H1 (cell line): ENCODE data around the gene BRAT1. TPM values are rescaled to one million over a fixed set of nuclear protein-coding genes. Genes with fewer than 3 reads are reported as not detected.

Experiments
- CTCF ChIA-PET: fragments of 300-600 bp; sonication (Branson Sonifier 250); formaldehyde crosslinking; loops from one replicate; lab custom pipeline; 2021; ENCODE audit not compliant: partially characterized antibody; lab: Charles Lee
- POLR2A ChIA-PET: fragments of 300-600 bp; sonication (Branson Sonifier 250); formaldehyde crosslinking; loops from one replicate; lab custom pipeline; 2021; ENCODE audit warnings: inconsistent platforms; ENCODE audit not compliant: partially characterized antibody; lab: Charles Lee
- DNase-seq, 2 experiments: peaks; one replicate each; pipeline versions ENCODE4 v3.0.0 to v3.0.0-alpha.2; 2010 to 2022; ENCODE audit warnings: low spot score in 2 of 2, low read depth in 1 of 2, mixed read lengths in 1 of 2
- FAIRE-seq: peaks from 2 replicates; lab custom pipeline; 2011; peaks lifted over from hg19 to GRCh38; lab: Jason Lieb, UNC
- H2AFZ ChIP-seq: 2 replicates; pipeline ENCODE4 v1.8.1; 2012; ENCODE audit warnings: low read length, inconsistent platforms
- H2AK5ac ChIP-seq: 2 replicates; pipeline ENCODE4 v1.6.1; 2013; ENCODE audit warnings: low read depth, low read length
- H2BK120ac ChIP-seq: replicated peaks from 2 replicates; pipeline ENCODE3; 2013; ENCODE audit warnings: low read depth, low read length, inconsistent platforms
- H2BK12ac ChIP-seq: 2 replicates; pipeline ENCODE4 v1.6.1; 2013; ENCODE audit warnings: low read depth, low read length
- H2BK15ac ChIP-seq: 2 replicates; pipeline ENCODE4 v1.6.1; 2013; ENCODE audit warnings: low read length
- H2BK20ac ChIP-seq: 2 replicates; pipeline ENCODE4 v1.6.1; 2013; ENCODE audit warnings: low read length
- H2BK5ac ChIP-seq: 2 replicates; pipeline ENCODE4 v1.6.1; 2013; ENCODE audit warnings: low read depth, low read length
- H3K14ac ChIP-seq: 2 replicates; pipeline ENCODE4 v1.6.1; 2013; ENCODE audit warnings: inconsistent platforms; ENCODE audit not compliant: insufficient read length
- H3K18ac ChIP-seq: 2 replicates; pipeline ENCODE4 v1.6.1; 2013; ENCODE audit warnings: low read length; ENCODE audit errors: extremely low read depth
- H3K23ac ChIP-seq: 2 replicates; pipeline ENCODE4 v1.6.1; 2013; ENCODE audit warnings: inconsistent platforms; ENCODE audit not compliant: insufficient read length
- H3K23me2 ChIP-seq: 2 replicates; pipeline ENCODE4 v1.6.1; 2013; ENCODE audit warnings: low read depth, low read length
- H3K27ac ChIP-seq: 2 replicates; pipeline ENCODE4 v1.6.1; 2011; ENCODE audit warnings: low read depth, low read length, inconsistent platforms
- H3K27me3 ChIP-seq, 4 experiments: replicated peaks in 1 of 4; 1 replicate in 1 of 4; 2 replicates in 3 of 4; pipeline versions ENCODE4 v1.6.1 to v1.8.1; 2011 to 2013; ENCODE audit warnings: low read length in 3 of 4, mild to moderate bottlenecking in 3 of 4, inconsistent platforms in 2 of 4, mixed read lengths in 2 of 4, moderate library complexity in 1 of 4; ENCODE audit not compliant: control insufficient read depth in 3 of 4, insufficient read depth in 3 of 4; ENCODE audit errors: extremely low read depth in 1 of 4
- H3K36me3 ChIP-seq, 4 experiments: 2 replicates each; pipeline versions ENCODE4 v1.6.1 to v1.8.1; 2011 to 2013; ENCODE audit warnings: mild to moderate bottlenecking in 4 of 4, low read length in 3 of 4, moderate library complexity in 2 of 4, control low read depth in 1 of 4, inconsistent platforms in 1 of 4; ENCODE audit not compliant: insufficient read depth in 4 of 4, control insufficient read depth in 2 of 4
- H3K4ac ChIP-seq: replicated peaks from 2 replicates; pipeline ENCODE3; 2013; ENCODE audit warnings: low read length, low read depth, mixed read lengths, inconsistent platforms; ENCODE audit not compliant: insufficient read length
- H3K4me1 ChIP-seq, 4 experiments: replicated peaks in 1 of 4; 1 replicate in 1 of 4; 2 replicates in 3 of 4; pipeline versions ENCODE4 v1.6.1 to v1.8.1; 2011 to 2013; ENCODE audit warnings: low read length in 3 of 4, inconsistent platforms in 2 of 4, mixed read lengths in 1 of 4; ENCODE audit not compliant: insufficient read depth in 4 of 4, control insufficient read depth in 3 of 4
- H3K4me2 ChIP-seq, 2 experiments: 2 replicates each; pipeline versions ENCODE4 v1.6.1 to v1.8.1; 2011 to 2013; ENCODE audit warnings: low read depth in 2 of 2, low read length in 2 of 2, control low read depth in 1 of 2, inconsistent platforms in 1 of 2, mild to moderate bottlenecking in 1 of 2; ENCODE audit not compliant: insufficient read depth in 1 of 2
- H3K4me3 ChIP-seq, 4 experiments: fragments of 200-600, 300-600 bp in 1 of 4; sonication (generic), shearing (Covaris generic), sonication (Bioruptor Twin) in 1 of 4; 2 replicates each; pipeline versions ENCODE4 v1.5.1 to v1.8.1; 2011 to 2016; ENCODE audit warnings: low read length in 4 of 4, low read depth in 3 of 4, control low read depth in 2 of 4, inconsistent platforms in 2 of 4, mild to moderate bottlenecking in 2 of 4, mixed read lengths in 1 of 4, moderate library complexity in 1 of 4; ENCODE audit not compliant: insufficient read depth in 2 of 4; ENCODE audit errors: extremely low read depth in 1 of 4
- H3K56ac ChIP-seq: replicated peaks from 2 replicates; pipeline ENCODE3; 2013; ENCODE audit warnings: low read depth, mild to moderate bottlenecking, mixed read lengths, low read length, inconsistent platforms; ENCODE audit not compliant: insufficient read length
- H3K79me1 ChIP-seq: 2 replicates; pipeline ENCODE4 v1.6.1; 2013; ENCODE audit warnings: low read depth, low read length, control low read depth
- H3K79me2 ChIP-seq, 2 experiments: 2 replicates each; pipeline versions ENCODE4 v1.6.1 to v1.8.1; 2012 to 2013; ENCODE audit warnings: low read length in 2 of 2, mild to moderate bottlenecking in 2 of 2, inconsistent platforms in 1 of 2; ENCODE audit not compliant: insufficient read depth in 2 of 2, control insufficient read depth in 1 of 2
- H3K9ac ChIP-seq, 4 experiments: replicated peaks in 1 of 4; 1 replicate in 1 of 4; 2 replicates in 3 of 4; pipeline versions ENCODE4 v1.6.1 to v1.8.1; 2011 to 2013; ENCODE audit warnings: low read depth in 3 of 4, low read length in 3 of 4, control low read depth in 2 of 4, mild to moderate bottlenecking in 2 of 4, moderate library complexity in 2 of 4, inconsistent platforms in 1 of 4; ENCODE audit errors: extremely low read depth in 1 of 4
- H3K9me3 ChIP-seq, 2 experiments: 2 replicates each; pipeline versions ENCODE4 v1.6.1 to v1.8.1; 2012 to 2013; ENCODE audit warnings: mild to moderate bottlenecking in 2 of 2, moderate library complexity in 2 of 2, control low read depth in 1 of 2, inconsistent platforms in 1 of 2, low read depth in 1 of 2, low read length in 1 of 2, mixed read lengths in 1 of 2; ENCODE audit not compliant: insufficient read depth in 2 of 2
- H4K20me1 ChIP-seq, 2 experiments: replicated peaks in 1 of 2; 2 replicates each; pipeline versions ENCODE3 to v1.8.1; 2011 to 2013; ENCODE audit warnings: inconsistent platforms in 2 of 2, low read length in 2 of 2, mild to moderate bottlenecking in 1 of 2; ENCODE audit not compliant: insufficient read depth in 2 of 2, control insufficient read depth in 1 of 2
- H4K5ac ChIP-seq: 2 replicates; pipeline ENCODE4 v1.6.1; 2013; ENCODE audit warnings: low read length, low read depth, mixed read lengths, inconsistent platforms; ENCODE audit not compliant: insufficient read length
- H4K8ac ChIP-seq: 2 replicates; pipeline ENCODE4 v1.8.0; 2013; ENCODE audit warnings: mild to moderate bottlenecking, moderate library complexity, low read length, inconsistent platforms; ENCODE audit not compliant: insufficient read depth; ENCODE audit errors: extremely low read depth
- H4K91ac ChIP-seq: replicated peaks from 2 replicates; pipeline ENCODE3; 2013; ENCODE audit warnings: low read length, mixed read lengths, inconsistent platforms; ENCODE audit not compliant: insufficient read length
- KDM1A ChIP-seq: fragments of 200-600, 300-600 bp; sonication (generic); IDR thresholded peaks from 2 replicates; pipeline ENCODE4 v1.7.1; 2016; ENCODE audit warnings: mild to moderate bottlenecking, low read length, borderline replicate concordance
- TAF1 ChIP-seq: IDR thresholded peaks from 2 replicates; pipeline ENCODE4 v1.6.1; 2011; ENCODE audit warnings: mild to moderate bottlenecking, low read depth, low read length
- WGBS, 2 experiments: shearing (Covaris generic) in 1 of 2; methylation state at CpG; one replicate each; pipeline versions ENCODE4 v1.1.6 to v1.1.7; 2013 to 2015; ENCODE audit warnings: low lambda C conversion rate in 2 of 2, mixed read lengths in 2 of 2, inconsistent platforms in 1 of 2, low coverage in 1 of 2, missing lambda C conversion rate in 1 of 2; ENCODE audit not compliant: insufficient replicate concordance in 2 of 2, insufficient coverage in 1 of 2, insufficient read length in 1 of 2; ENCODE audit errors: extremely low coverage in 1 of 2, missing lambda C conversion rate in 1 of 2; 5-methylcytosine and 5-hydroxymethylcytosine counted together
- polyA plus RNA-seq, 7 experiments: library from polyadenylated mRNA; depleted of rRNA in 3 of 7; stranded (reverse) in 5 of 7; unstranded in 2 of 7; fragments of >200 nt in 5 of 7; fragments of 200-250 nt in 2 of 7; gene quantifications; 1 replicate in 5 of 7; 2 replicates in 1 of 7; 4 replicates in 1 of 7; pipeline versions ENCODE4 v1.2.1 to v1.2.3, GENCODE V29; 2011 to 2013; ENCODE audit warnings: missing spikeins in 2 of 7, mixed read lengths in 2 of 7
- total RNA-seq: library from RNA; stranded (reverse); fragmentation: NEBNext Ultra II Directional; extraction: Animal tissue kit (Norgen Biotek cat#: 25700); gene quantifications from 2 replicates; pipeline ENCODE4 v1.2.1, GENCODE V29; 2021

The BRAT1 gene
- total and polyA plus RNA-seq, 2 of the 8 experiments (the other 6 are each of a cell fraction or from before 2014, with no cell fraction given) = 36.8 to 42.3 TPM

GRCh38 chr7:2510130-2510776 lies 45.1 kb downstream of the BRAT1 start:
- no peak overlapping the region for H4K5ac ChIP-seq
- peaks cover 0 to 4% of the 10 kb centered on the region in 2 experiments for H4K20me1 ChIP-seq
- no peak overlapping the region for H3K18ac ChIP-seq
- H4K91ac ChIP-seq = no peak overlapping the region
- no peak overlapping the region for H3K4me2 ChIP-seq
- no peak overlapping the region for H2BK5ac ChIP-seq
- H3K23me2 ChIP-seq = peaks cover 12% of the 10 kb centered on the region; the same call in 1 of the 2 replicates
- H3K79me1 ChIP-seq = no peaks in the 10 kb centered on the region
- H2BK12ac ChIP-seq = peak overlapping the region; percentile 60; the same call in 1 of the 2 replicates
- H3K23ac ChIP-seq = no peak overlapping the region
- CTCF ChIA-PET = interaction anchor here (1.1 to 1.9 kb wide), 7 partner anchors 12 to 161 kb away, joined by 3 to 5 read pairs (median 4); no protein-coding TSS in a partner anchor
- no peak for FAIRE-seq
- H2BK15ac ChIP-seq = no peak overlapping the region
- H3K14ac ChIP-seq = no peak overlapping the region
- no peak overlapping the region for H3K9ac ChIP-seq
- POLR2A ChIA-PET = interaction anchor here (0.9 to 4.6 kb wide), 3 partner anchors 11 to 16 kb away, joined by 4 to 19 read pairs (median 7); no protein-coding TSS in a partner anchor
- H3K27ac ChIP-seq = no peak overlapping the region
- no peaks in the 10 kb centered on the region for H3K36me3 ChIP-seq
- no peaks in the 10 kb centered on the region for H3K79me2 ChIP-seq
- no peak for TF ChIP-seq TAF1
- peak; percentile 43; the same call in 1 of the 2 replicates for TF ChIP-seq KDM1A
- no peaks in the 10 kb centered on the region for H3K9me3 ChIP-seq
- 0 out of 2 replicates have a peak overlapping the region, but pooled peaks have one; percentile 48 for H2BK20ac ChIP-seq
- H3K56ac ChIP-seq = no peak overlapping the region
- no peak overlapping the region for H2AK5ac ChIP-seq
- 84% methylated on average over 12 of the region's 13 CpGs; no CpG with 5 or more reads in 1 of the 2 experiments for whole genome bisulfite sequencing, 2 experiments
- H2BK120ac ChIP-seq = peak overlapping the region; percentile 29
- H4K8ac ChIP-seq = no peak overlapping the region; the same call in 1 of the 2 replicates
- no peak overlapping the region for H3K4ac ChIP-seq
- no peak for DNase-seq
- no peak overlapping the region for H3K4me3 ChIP-seq
- H3K4me1 ChIP-seq = peaks cover 0 to 11% (median 2%) of the 10 kb centered on the region in 4 experiments; a peak in 3 of 7 replicates
- no peak overlapping the region for H2AFZ ChIP-seq
- H3K27me3 ChIP-seq = no peaks in the 10 kb centered on the region; a peak in 1 of 7 replicates
